Astrocyte (in vitro differentiated cells and primary cell): ENCODE data around the gene CAMK1D. TPM values are rescaled to one million over a fixed set of nuclear protein-coding genes. Genes with fewer than 3 reads are reported as not detected.

Experiments used
- DNase-seq: peaks from one replicate; pipeline ENCODE4 v3.0.0-alpha.2; 2010; ENCODE audit warnings: low read depth
- FAIRE-seq: peaks from 2 replicates; lab custom pipeline; 2011; peaks lifted over from hg19 to GRCh38; lab: Jason Lieb, UNC
- H2AFZ ChIP-seq: 2 replicates; pipeline ENCODE4 v1.6.0; 2012; ENCODE audit warnings: low read depth, low read length, inconsistent platforms
- H3K27ac ChIP-seq: 2 replicates; pipeline ENCODE4 v1.5.1; 2011; ENCODE audit warnings: low read depth, low read length, inconsistent platforms
- H3K27me3 ChIP-seq: 2 replicates; pipeline ENCODE4 v1.6.0; 2011; ENCODE audit warnings: low read length, inconsistent platforms; ENCODE audit not compliant: insufficient read depth
- H3K36me3 ChIP-seq: 2 replicates; pipeline ENCODE4 v1.5.1; 2011; ENCODE audit warnings: low read length, inconsistent platforms; ENCODE audit not compliant: insufficient read depth
- H3K4me1 ChIP-seq: 2 replicates; pipeline ENCODE4 v1.5.1; 2011; ENCODE audit warnings: low read length, inconsistent platforms; ENCODE audit not compliant: insufficient read depth
- H3K4me2 ChIP-seq: 2 replicates; pipeline ENCODE4 v1.6.0; 2012; ENCODE audit warnings: low read length, inconsistent platforms
- H3K4me3 ChIP-seq: 2 replicates; pipeline ENCODE4 v1.5.1; 2011; ENCODE audit warnings: low read depth, mild to moderate bottlenecking, low read length, inconsistent platforms; ENCODE audit not compliant: insufficient read depth
- H3K79me2 ChIP-seq: 2 replicates; pipeline ENCODE4 v1.6.0; 2012; ENCODE audit warnings: mild to moderate bottlenecking, low read length, inconsistent platforms; ENCODE audit not compliant: insufficient read depth
- H3K9ac ChIP-seq: 2 replicates; pipeline ENCODE4 v1.6.0; 2012; ENCODE audit warnings: mild to moderate bottlenecking, low read length, inconsistent platforms
- H3K9me3 ChIP-seq: 2 replicates; pipeline ENCODE4 v1.5.1; 2012; ENCODE audit warnings: low read depth, mild to moderate bottlenecking, low read length, inconsistent platforms; ENCODE audit not compliant: insufficient read depth
- H4K20me1 ChIP-seq: 2 replicates; pipeline ENCODE4 v1.6.0; 2012; ENCODE audit warnings: low read length, inconsistent platforms; ENCODE audit not compliant: insufficient read depth
- H3K27ac Mint-ChIP-seq: one replicate; pipeline ENCODE4 v1.8.0; 2021; ENCODE audit warnings: mild to moderate bottlenecking, mixed read lengths; ENCODE audit not compliant: unreplicated experiment
- H3K27me3 Mint-ChIP-seq: one replicate; pipeline ENCODE4 v1.8.0; 2021; ENCODE audit warnings: low read depth, mixed read lengths; ENCODE audit not compliant: unreplicated experiment
- H3K36me3 Mint-ChIP-seq: one replicate; pipeline ENCODE4 v1.8.0; 2021; ENCODE audit warnings: low read depth, mixed read lengths; ENCODE audit not compliant: unreplicated experiment
- H3K4me1 Mint-ChIP-seq: one replicate; pipeline ENCODE4 v1.8.0; 2021; ENCODE audit warnings: low read depth, mixed read lengths; ENCODE audit not compliant: unreplicated experiment
- H3K4me3 Mint-ChIP-seq: one replicate; pipeline ENCODE4 v1.8.0; 2021; ENCODE audit warnings: mild to moderate bottlenecking, moderate library complexity, mixed read lengths; ENCODE audit not compliant: unreplicated experiment
- H3K9me3 Mint-ChIP-seq: one replicate; pipeline ENCODE4 v1.8.0; 2021; ENCODE audit warnings: mild to moderate bottlenecking, mixed read lengths; ENCODE audit not compliant: unreplicated experiment
- EZH2 ChIP-seq: IDR thresholded peaks from 2 replicates; pipeline ENCODE4 v1.6.1; 2012; ENCODE audit warnings: mild to moderate bottlenecking, low read length, inconsistent platforms; ENCODE audit not compliant: insufficient read depth
- total RNA-seq: library from RNA; stranded (reverse); gene quantifications from 2 replicates; pipeline ENCODE4 v1.2.1, GENCODE V29; 2021
- TF ChIP-seq, protein P1 (sequence below): IDR thresholded peaks from 2 replicates; pipeline ENCODE4 v1.5.1; 2011; ENCODE audit warnings: low read depth, mild to moderate bottlenecking, inconsistent platforms, low read length, moderate library complexity; ENCODE audit not compliant: insufficient read depth

Gene CAMK1D
- total RNA-seq, 1 donor from 2014 or later, result 23.6 TPM

DNA sequence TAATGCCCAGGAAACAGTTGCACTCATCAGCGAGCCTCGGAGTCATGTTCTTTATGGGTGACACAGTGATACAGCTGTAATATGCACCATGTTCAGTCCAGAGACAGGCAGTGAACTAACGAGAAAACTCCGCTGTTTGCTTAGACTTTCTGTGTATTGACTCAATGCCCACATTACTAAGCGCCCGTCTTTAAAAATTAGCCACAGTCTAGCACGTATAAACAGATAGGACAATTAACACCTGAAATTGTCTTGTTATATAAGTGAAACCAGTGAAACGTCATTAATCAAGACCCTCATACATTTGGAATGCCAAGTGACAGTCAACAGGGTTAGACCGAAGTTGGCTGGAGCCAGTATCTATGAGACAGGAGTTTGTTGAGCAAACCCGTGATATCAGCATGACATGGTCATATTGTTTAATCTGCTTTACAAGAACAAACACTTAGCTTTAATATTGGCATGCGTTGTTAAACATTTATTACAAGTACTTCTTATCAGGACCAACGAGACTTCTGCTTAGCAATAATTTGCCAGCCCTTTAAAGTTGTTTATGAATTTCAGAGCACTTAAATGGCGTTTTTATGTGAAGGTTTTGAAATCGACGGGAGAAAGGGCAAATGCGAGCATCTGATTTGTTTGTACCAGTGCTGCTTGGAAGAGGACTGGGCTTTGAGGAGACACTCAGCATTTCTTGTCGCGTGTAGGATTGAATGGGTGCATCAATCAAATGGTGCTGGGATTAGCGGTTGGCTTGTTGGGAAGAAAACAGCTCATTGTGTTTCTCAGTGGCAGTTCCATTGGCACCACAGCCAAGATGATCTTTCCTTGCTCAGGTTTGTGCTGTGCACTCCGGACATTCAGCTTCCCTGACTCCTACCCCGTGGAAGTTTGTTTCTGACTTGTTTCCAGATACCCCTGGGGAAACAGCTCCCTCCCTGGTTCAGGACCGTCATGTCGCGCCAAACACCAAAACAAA lies 56.3 kb downstream of the CAMK1D start:
- Histone ChIP-seq H3K27ac (peak overlapping the region; percentile 47), H3K9ac (peak overlapping the region; percentile 47), H2AFZ (no peak overlapping the region), H3K4me2 (peak overlapping the region; percentile 58), H3K27me3 (no peaks in the 10 kb centered on the region), H3K4me1 (peaks cover 12% of the 10 kb centered on the region), H3K4me3 (no peak overlapping the region), H3K79me2 (peaks cover 17% of the 10 kb centered on the region), H3K9me3 (no peaks in the 10 kb centered on the region), H4K20me1 (peaks cover 7% of the 10 kb centered on the region), H3K36me3 (no peaks in the 10 kb centered on the region)
- peak; percentile 55 for DNase-seq
- TF ChIP-seq EZH2, result no peak
- TF ChIP-seq, protein P1, sequence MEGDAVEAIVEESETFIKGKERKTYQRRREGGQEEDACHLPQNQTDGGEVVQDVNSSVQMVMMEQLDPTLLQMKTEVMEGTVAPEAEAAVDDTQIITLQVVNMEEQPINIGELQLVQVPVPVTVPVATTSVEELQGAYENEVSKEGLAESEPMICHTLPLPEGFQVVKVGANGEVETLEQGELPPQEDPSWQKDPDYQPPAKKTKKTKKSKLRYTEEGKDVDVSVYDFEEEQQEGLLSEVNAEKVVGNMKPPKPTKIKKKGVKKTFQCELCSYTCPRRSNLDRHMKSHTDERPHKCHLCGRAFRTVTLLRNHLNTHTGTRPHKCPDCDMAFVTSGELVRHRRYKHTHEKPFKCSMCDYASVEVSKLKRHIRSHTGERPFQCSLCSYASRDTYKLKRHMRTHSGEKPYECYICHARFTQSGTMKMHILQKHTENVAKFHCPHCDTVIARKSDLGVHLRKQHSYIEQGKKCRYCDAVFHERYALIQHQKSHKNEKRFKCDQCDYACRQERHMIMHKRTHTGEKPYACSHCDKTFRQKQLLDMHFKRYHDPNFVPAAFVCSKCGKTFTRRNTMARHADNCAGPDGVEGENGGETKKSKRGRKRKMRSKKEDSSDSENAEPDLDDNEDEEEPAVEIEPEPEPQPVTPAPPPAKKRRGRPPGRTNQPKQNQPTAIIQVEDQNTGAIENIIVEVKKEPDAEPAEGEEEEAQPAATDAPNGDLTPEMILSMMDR, result no peak
- no peak overlapping the region for H3K27ac Mint-ChIP-seq
- peaks cover 11% of the 10 kb centered on the region for H3K36me3 Mint-ChIP-seq
- no peaks in the 10 kb centered on the region for H3K9me3 Mint-ChIP-seq
- no peak overlapping the region for H3K4me3 Mint-ChIP-seq
- peaks cover 10% of the 10 kb centered on the region for H3K4me1 Mint-ChIP-seq
- FAIRE-seq, result no peak
- H3K27me3 Mint-ChIP-seq, result no peaks in the 10 kb centered on the region

DNA sequence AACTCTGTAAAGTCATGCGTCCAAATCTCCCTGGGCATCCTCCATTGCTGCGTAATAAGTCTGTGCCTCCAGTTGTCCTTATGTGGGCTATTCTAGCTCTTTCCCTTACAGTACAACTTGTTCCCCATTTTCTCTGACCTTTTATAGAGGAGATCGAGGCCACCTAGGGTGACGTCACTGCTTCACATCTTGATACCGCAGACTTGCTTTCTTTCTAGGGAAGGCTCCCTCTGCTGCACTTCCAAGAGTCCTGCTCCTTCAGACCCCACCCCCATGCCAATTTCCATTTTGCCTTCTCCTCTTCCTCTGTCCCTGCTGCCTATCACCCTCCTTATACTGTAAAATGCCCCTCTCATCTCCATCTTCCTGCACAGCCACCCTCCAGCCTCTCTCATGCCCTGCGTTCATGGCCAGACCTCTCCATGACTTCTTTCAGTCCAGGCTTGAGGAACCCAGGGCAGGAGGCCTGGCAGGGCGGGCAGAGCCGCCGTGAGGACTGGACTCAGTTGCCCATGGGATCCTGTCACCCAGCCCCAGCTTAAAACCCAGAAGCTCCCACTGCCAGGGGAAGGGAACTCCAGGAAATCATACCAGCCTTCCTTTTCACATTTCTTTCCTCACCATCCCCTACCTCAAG lies 57.5 kb downstream of the CAMK1D start:
- TF ChIP-seq, protein P1, result no peak
- TF ChIP-seq EZH2, result no peak
- no peaks in the 10 kb centered on the region for H3K27me3 Mint-ChIP-seq
- Histone ChIP-seq H2AFZ (no peak overlapping the region), H3K4me2 (no peak overlapping the region), H3K79me2 (peaks cover 16% of the 10 kb centered on the region), H3K9ac (no peak overlapping the region), H3K9me3 (no peaks in the 10 kb centered on the region), H3K4me1 (peaks cover 11% of the 10 kb centered on the region), H4K20me1 (peaks cover 7% of the 10 kb centered on the region), H3K4me3 (no peak overlapping the region), H3K27me3 (no peaks in the 10 kb centered on the region), H3K36me3 (no peaks in the 10 kb centered on the region), H3K27ac (no peak overlapping the region)
- no peaks in the 10 kb centered on the region for H3K9me3 Mint-ChIP-seq
- FAIRE-seq (no peak), DNase-seq (no peak)
- no peak overlapping the region for H3K27ac Mint-ChIP-seq
- peaks cover 11% of the 10 kb centered on the region for H3K36me3 Mint-ChIP-seq
- H3K4me3 Mint-ChIP-seq, result no peak overlapping the region
- peaks cover 10% of the 10 kb centered on the region for H3K4me1 Mint-ChIP-seq
